Measurements from ENCODE around the gene USP17L21. TPM values are rescaled to one million over a fixed set of nuclear protein-coding genes. Genes with fewer than 3 reads are reported as not detected.

Gene USP17L21
- total RNA-seq, 2 experiments from 2014 or later: not detected

Other genes starting within 250 kb of the USP17L21 start
- gene FAM90A26, start 92.5 kb upstream of the USP17L21 start, total RNA-seq: not detected
- not detected for gene USP17L10, start 52.2 kb upstream of the USP17L21 start, total RNA-seq
- gene USP17L11, start 47.5 kb upstream of the USP17L21 start, total RNA-seq: not detected
- not detected for gene USP17L12, start 42.7 kb upstream of the USP17L21 start, total RNA-seq
- gene USP17L13, start 38.0 kb upstream of the USP17L21 start, total RNA-seq: not detected
- not detected for gene USP17L15, start 28.5 kb upstream of the USP17L21 start, total RNA-seq
- not detected for gene USP17L17, start 19.0 kb upstream of the USP17L21 start, total RNA-seq
- gene USP17L18, start 14.2 kb upstream of the USP17L21 start, total RNA-seq: not detected
- not detected for gene USP17L19, start 9.5 kb upstream of the USP17L21 start, total RNA-seq
- not detected for gene USP17L20, start 4.7 kb upstream of the USP17L21 start, total RNA-seq
- gene USP17L22, start 4.7 kb downstream of the USP17L21 start, total RNA-seq: not detected
- gene USP17L24, start 62.3 kb downstream of the USP17L21 start, total RNA-seq: not detected
- gene USP17L25, start 67.0 kb downstream of the USP17L21 start, total RNA-seq: not detected
- gene USP17L26, start 71.8 kb downstream of the USP17L21 start, total RNA-seq: not detected
- not detected for gene USP17L5, start 76.5 kb downstream of the USP17L21 start, total RNA-seq
- gene USP17L27, start 81.3 kb downstream of the USP17L21 start, total RNA-seq: not detected
- not detected for gene USP17L28, start 86.0 kb downstream of the USP17L21 start, total RNA-seq
- gene USP17L29, start 90.8 kb downstream of the USP17L21 start, total RNA-seq: not detected
- gene USP17L30, start 100.3 kb downstream of the USP17L21 start, total RNA-seq: not detected
- not detected for gene DEFB131A, start 181.5 kb downstream of the USP17L21 start, total RNA-seq

Data from activated naive CD8-positive, alpha-beta T cell treated with anti-CD3 and anti-CD28 coated beads, Interleukin-2, amount 10 ng/mL, durations not matched to agents 7 days and 5 days (primary cell).